ENCODE data around the gene CPNE5.

Gene CPNE5

DNA sequence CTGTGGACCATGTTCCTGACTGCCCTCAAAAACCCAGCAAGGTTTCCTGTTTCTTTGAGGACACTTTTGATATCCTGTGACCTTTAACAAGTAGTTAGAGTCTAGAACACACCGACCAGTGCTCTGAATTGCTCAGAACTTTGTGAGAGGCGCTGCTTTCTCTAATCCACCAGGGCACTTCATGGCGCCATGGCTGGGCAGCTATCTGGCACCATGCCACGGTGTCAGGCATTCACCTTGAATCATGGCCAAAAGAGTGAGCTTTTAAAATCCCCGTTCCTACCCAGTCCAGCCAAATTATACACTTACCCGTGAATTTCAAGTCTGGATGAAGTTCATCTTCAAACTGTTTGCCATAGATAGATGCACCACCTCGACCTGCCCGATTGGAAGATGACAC is 17.0 kb upstream of the CPNE5 start:
- H3K36me3 ChIP-seq (replicated peaks; ENCODE audit: insufficient read depth, low read length): no peaks in the 10 kb centered on the region
- no peak overlapping the region for H2AFZ ChIP-seq (ENCODE audit: low read length)
- no peaks in the 10 kb centered on the region for H3K27me3 ChIP-seq (replicated peaks; ENCODE audit: insufficient read depth, low read length)
- H3K9me3 ChIP-seq (replicated peaks; ENCODE audit: insufficient read depth, low read length): no peaks in the 10 kb centered on the region
- H3K4me1 ChIP-seq (ENCODE audit: low read length): no peaks in the 10 kb centered on the region
- no peak for DNase-seq
- H3F3A ChIP-seq (ENCODE audit: insufficient read depth, low read length): no peaks in the 10 kb centered on the region
- no peak overlapping the region for H3K4me2 ChIP-seq (ENCODE audit: low read depth, low read length)
- H3K9me2 ChIP-seq (replicated peaks; ENCODE audit: insufficient read depth, low read length): no peaks in the 10 kb centered on the region
- H3K9ac ChIP-seq (ENCODE audit: low read length): no peak overlapping the region
- H4K20me1 ChIP-seq (ENCODE audit: insufficient read depth, low read length): no peaks in the 10 kb centered on the region
- peaks cover 29% of the 10 kb centered on the region for H3K79me2 ChIP-seq (ENCODE audit: low read length)
- no peak overlapping the region for H3K27ac ChIP-seq (ENCODE audit: low read length)
- TF ChIP-seq EZH2 (optimal IDR thresholded peaks at IDR 0.05; ENCODE audit: low read depth, low read length) (no peak), EZH2phosphoT487 (IDR thresholded peaks at IDR 0.05; ENCODE audit: low read length) (no peak)
- TF ChIP-seq, protein P1, sequence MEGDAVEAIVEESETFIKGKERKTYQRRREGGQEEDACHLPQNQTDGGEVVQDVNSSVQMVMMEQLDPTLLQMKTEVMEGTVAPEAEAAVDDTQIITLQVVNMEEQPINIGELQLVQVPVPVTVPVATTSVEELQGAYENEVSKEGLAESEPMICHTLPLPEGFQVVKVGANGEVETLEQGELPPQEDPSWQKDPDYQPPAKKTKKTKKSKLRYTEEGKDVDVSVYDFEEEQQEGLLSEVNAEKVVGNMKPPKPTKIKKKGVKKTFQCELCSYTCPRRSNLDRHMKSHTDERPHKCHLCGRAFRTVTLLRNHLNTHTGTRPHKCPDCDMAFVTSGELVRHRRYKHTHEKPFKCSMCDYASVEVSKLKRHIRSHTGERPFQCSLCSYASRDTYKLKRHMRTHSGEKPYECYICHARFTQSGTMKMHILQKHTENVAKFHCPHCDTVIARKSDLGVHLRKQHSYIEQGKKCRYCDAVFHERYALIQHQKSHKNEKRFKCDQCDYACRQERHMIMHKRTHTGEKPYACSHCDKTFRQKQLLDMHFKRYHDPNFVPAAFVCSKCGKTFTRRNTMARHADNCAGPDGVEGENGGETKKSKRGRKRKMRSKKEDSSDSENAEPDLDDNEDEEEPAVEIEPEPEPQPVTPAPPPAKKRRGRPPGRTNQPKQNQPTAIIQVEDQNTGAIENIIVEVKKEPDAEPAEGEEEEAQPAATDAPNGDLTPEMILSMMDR (IDR thresholded peaks at IDR 0.05; ENCODE audit: low read length): no peak
- H3K4me3 ChIP-seq (ENCODE audit: low read length): no peak overlapping the region

DNA sequence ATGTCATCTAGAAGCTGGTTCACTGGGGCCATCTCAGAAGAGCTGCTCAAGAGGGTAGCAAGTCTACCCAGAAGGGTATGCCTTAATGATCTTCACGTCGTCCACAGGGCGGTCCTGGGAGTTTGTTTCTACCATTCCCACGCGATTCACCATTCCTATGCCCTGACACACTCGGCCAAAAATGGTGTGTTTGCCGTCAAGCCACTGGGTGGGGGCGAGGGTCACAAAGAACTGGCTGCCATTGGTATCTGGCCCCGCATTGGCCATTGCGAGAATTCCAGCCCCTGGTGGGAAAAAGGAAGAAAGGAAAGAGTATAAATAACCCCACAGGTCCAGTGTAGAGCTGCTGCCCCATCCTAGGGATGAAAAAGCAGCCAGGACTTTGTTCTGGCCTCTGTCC is 16.5 kb upstream of the CPNE5 start:
- no peak overlapping the region for H3K4me2 ChIP-seq (ENCODE audit: low read depth, low read length)
- no peaks in the 10 kb centered on the region for H4K20me1 ChIP-seq (ENCODE audit: insufficient read depth, low read length)
- no peak overlapping the region for H3K9ac ChIP-seq (ENCODE audit: low read length)
- H3K27ac ChIP-seq (ENCODE audit: low read length): no peak overlapping the region
- H3K9me3 ChIP-seq (replicated peaks; ENCODE audit: insufficient read depth, low read length): no peaks in the 10 kb centered on the region
- no peaks in the 10 kb centered on the region for H3K36me3 ChIP-seq (replicated peaks; ENCODE audit: insufficient read depth, low read length)
- H3K79me2 ChIP-seq (ENCODE audit: low read length): peaks cover 24% of the 10 kb centered on the region
- no peak overlapping the region for H2AFZ ChIP-seq (ENCODE audit: low read length)
- no peaks in the 10 kb centered on the region for H3K9me2 ChIP-seq (replicated peaks; ENCODE audit: insufficient read depth, low read length)
- no peaks in the 10 kb centered on the region for H3K4me1 ChIP-seq (ENCODE audit: low read length)
- H3K27me3 ChIP-seq (replicated peaks; ENCODE audit: insufficient read depth, low read length): no peaks in the 10 kb centered on the region
- no peaks in the 10 kb centered on the region for H3F3A ChIP-seq (ENCODE audit: insufficient read depth, low read length)
- H3K4me3 ChIP-seq (ENCODE audit: low read length): no peak overlapping the region
- TF ChIP-seq, protein P1 (IDR thresholded peaks at IDR 0.05; ENCODE audit: low read length): no peak
- TF ChIP-seq EZH2 (optimal IDR thresholded peaks at IDR 0.05; ENCODE audit: low read depth, low read length) (no peak), EZH2phosphoT487 (IDR thresholded peaks at IDR 0.05; ENCODE audit: low read length) (no peak)
- DNase-seq: no peak

DNA sequence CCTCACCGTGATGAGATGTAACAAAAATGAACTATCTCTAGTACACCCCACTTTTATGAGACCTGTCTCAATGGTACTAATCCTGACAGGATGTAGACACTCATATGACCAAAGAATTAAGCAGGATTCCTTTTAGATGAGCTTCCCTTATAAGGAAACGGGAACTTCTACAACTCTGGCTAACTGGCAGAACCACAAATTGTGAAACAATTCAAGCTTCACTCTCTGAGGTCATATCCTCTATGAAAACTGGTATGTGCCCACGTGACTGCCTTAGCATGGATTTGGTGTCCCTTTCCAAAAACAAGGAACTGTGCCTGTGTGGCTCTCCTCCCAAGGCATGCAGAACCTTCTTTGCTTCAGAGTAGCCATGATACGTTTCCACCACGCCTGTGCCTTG is 14.1 kb upstream of the CPNE5 start:
- H3K36me3 ChIP-seq (replicated peaks; ENCODE audit: insufficient read depth, low read length): no peaks in the 10 kb centered on the region
- H3K9me2 ChIP-seq (replicated peaks; ENCODE audit: insufficient read depth, low read length): no peaks in the 10 kb centered on the region
- no peaks in the 10 kb centered on the region for H3K27me3 ChIP-seq (replicated peaks; ENCODE audit: insufficient read depth, low read length)
- H3K27ac ChIP-seq (ENCODE audit: low read length): no peak overlapping the region
- no peaks in the 10 kb centered on the region for H3F3A ChIP-seq (ENCODE audit: insufficient read depth, low read length)
- no peak overlapping the region for H3K9ac ChIP-seq (ENCODE audit: low read length)
- no peaks in the 10 kb centered on the region for H3K4me1 ChIP-seq (ENCODE audit: low read length)
- no peaks in the 10 kb centered on the region for H3K9me3 ChIP-seq (replicated peaks; ENCODE audit: insufficient read depth, low read length)
- H3K4me3 ChIP-seq (ENCODE audit: low read length): no peak overlapping the region
- peaks cover 11% of the 10 kb centered on the region for H3K79me2 ChIP-seq (ENCODE audit: low read length)
- no peak for DNase-seq
- H3K4me2 ChIP-seq (ENCODE audit: low read depth, low read length): no peak overlapping the region
- H2AFZ ChIP-seq (ENCODE audit: low read length): no peak overlapping the region
- no peaks in the 10 kb centered on the region for H4K20me1 ChIP-seq (ENCODE audit: insufficient read depth, low read length)
- TF ChIP-seq, protein P1 (IDR thresholded peaks at IDR 0.05; ENCODE audit: low read length): no peak
- TF ChIP-seq EZH2phosphoT487 (IDR thresholded peaks at IDR 0.05; ENCODE audit: low read length) (no peak), EZH2 (optimal IDR thresholded peaks at IDR 0.05; ENCODE audit: low read depth, low read length) (no peak)

Measured in MM.1S (cell line).